ENCODE data around the gene PER2.
A peak's percentile ranks its signal among the peaks of the same experiment; 100 is the strongest.

The PER2 gene

GRCh38 chr2:238244151-238244550 lies 44.3 kb downstream of the PER2 start:
- DNase-seq (ENCODE audit: low read depth in 2 of 2): no peak

GRCh38 chr2:238243496-238244076 lies 44.8 kb downstream of the PER2 start:
- no peak for DNase-seq (ENCODE audit: low read depth in 2 of 2)

- DNase-seq (ENCODE audit: low read depth in 2 of 2): no peak
Measured at GRCh38 chr2:238242731-238243495, 45.5 kb downstream of the PER2 start.

DNA sequence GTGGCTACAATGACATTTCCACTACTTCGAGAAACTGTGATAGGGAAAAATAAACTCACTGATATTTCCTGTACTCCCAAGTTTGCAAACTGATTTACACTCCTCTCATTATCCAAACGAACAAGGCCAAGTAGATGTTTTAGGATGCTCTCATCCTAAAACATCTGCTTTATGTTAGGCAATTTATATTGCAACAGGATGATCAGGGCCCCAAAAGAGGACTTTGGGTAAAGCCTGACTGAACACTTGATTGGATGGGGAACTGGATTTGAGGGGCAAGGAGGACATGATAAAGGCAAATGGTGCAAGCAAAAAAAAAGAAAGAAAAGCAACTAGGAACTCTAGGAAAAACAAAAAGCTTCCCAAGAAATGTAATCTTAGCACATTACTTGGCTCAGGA lies 46.4 kb downstream of the PER2 start:
- no peak for DNase-seq (ENCODE audit: low read depth in 2 of 2)

DNA sequence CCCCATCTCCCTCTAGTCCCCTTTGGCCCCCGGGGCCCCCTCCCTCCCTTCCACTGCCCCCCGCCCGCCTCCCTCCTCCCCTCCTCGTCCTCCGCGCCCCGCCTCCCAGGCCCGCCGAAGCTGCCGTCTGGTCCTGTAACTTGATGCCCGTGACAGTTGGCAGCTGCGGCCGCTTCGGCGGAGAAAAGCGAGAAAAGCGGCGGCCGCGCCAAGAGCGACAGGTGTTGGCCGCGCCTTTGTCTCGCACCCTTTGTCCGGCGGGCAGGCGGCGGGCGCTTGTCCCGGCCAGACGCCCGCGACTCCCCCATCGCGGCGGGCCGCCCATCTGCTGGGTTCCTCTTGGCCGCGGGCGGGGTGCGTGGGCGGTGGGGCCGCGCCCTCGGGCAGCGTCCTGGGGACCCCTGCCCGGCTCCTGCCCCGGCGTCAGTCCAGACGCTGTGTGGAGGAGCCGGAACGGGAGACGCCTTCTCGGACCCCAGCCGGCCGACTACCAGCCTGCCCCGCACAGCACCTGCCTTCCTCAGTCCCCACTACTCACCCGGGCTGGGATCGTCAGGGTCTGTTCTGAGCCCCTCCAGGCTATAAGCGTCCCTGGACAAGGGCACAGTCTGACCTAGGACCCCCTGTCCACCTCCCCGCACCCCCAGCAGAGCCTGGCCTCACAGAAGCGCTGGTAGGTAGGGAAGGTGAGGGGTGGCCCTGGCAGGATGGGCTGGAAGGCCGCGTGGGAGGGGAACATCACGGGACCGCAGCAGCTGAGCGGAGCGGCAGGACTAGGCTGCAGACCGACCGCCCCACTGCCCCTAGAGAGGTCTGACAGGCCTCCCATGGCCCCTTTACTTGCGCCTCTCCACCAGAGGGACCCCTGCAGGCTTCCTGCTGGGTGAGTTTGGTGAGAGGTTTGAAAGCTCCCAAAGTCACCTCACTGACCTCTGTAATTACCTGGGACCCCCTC lies 47.4 kb downstream of the PER2 start:
- no peak for DNase-seq (ENCODE audit: low read depth in 2 of 2)

DNA sequence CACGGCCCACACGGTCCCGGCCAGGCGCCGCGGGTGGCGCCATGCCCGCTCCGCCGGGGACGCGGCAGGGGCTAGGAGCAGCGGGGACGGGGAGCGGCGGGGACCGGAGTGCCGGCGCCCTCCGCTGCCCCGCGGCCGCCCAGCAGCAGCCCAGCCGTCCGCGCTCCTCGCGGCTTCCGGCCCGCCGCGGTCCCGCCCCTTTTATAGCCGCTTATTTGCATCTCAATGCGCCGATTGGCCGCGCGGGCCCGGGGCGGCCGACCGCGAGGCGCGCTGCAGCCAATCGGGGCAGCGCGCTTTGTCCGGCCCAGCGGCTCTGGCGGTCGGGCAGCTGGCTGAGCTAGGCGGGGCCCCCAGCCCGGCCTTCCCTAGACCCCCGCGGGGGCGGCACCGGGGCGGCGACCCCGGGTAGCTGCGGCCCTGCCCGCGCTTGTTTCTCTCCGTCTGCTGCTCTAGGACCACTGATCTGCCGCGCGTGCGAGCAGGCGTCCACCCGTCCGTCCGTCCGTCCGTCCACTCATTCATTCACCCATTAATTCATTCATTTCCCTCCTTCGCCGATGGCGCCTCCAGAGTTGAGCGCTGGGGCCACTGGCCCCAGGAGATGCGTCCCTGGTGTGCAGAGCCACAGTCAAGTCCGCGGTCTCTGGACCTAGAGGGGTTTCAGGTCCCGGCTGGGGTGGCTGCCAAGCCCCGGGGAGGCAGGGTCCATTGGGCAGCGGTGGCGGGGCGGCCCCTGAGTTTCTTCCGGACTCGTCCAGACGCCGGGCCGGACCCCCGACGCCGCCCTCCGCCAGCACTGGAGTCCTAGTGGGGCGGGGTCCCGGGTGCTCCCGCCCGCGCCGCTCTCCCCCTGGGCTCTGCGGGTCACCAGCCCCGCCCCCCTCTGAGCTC lies 48.3 kb downstream of the PER2 start, which contains the start of gene HES6:
Gene HES6 (minus strand): TSS at position 176 of the 894 bp plus-strand sequence. CDS start 133 bp downstream, at position 43.
- peak; percentile 70 to 71 for DNase-seq (ENCODE audit: low read depth in 2 of 2)

GRCh38 chr2:238239543-238239862 lies 48.9 kb downstream of the PER2 start:
- no peak for DNase-seq (ENCODE audit: low read depth in 2 of 2)

DNA sequence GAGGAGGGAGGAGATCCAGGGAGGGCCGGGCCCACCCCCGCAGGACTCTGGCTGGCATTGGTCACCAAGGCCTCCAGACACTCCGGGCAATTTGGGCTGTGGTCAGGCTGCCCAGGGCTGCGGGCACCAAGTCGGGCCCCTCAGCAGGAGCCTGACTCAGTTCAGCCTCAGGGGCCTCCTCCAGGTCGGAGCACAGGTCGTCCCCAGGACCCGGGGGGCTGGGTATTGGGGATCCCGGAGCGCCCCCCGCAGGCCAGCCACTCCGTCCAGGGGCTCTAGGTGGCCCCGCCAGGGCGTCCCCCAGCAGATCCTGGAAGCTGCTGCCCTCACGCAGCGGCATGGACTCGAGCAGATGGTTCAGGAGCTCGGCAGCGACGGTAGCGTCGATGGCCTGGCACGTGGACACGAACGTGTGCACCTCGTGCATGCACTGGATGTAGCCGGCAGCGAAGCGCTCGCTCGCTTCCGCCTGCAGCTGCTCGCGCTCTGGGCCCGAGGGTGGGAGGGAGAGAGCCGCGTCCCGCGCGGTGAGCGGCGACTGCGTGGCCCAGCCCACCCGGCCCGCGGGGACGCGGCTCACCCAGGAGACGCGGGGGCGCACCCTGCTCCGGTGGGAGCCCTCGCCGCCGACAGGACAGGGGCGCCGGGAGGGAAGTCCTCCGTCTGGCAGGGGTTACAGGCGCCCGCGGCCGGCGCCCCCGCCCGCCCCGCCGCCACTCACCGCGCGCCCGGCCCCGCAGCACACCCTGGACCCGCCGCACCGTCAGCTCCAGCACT lies 49.5 kb downstream of the PER2 start:
- DNase-seq (ENCODE audit: low read depth in 2 of 2): no peak

DNA sequence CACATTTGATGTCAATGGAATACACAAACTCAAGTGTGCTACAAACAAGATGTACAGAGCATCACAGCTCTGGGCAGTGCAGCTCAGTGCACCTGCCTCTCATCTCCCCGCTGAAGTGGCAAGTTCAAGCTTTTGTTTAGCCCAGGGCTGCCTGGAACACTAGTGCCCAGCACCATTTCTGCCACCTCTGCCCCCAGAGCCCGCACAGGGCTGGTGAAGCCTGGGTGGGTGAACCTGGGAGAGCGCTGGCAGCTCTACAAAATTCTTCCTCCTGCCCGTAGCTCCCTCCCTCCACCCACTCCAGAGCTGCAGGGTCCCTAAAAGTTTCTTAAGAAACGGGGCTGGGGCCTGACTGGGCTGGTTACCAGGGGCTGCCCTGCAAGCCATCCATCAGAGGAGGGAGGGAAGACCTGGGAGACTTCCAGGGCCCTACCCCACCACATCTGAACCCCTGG lies 50.1 kb downstream of the PER2 start:
- DNase-seq (ENCODE audit: low read depth in 2 of 2): no peak

DNA sequence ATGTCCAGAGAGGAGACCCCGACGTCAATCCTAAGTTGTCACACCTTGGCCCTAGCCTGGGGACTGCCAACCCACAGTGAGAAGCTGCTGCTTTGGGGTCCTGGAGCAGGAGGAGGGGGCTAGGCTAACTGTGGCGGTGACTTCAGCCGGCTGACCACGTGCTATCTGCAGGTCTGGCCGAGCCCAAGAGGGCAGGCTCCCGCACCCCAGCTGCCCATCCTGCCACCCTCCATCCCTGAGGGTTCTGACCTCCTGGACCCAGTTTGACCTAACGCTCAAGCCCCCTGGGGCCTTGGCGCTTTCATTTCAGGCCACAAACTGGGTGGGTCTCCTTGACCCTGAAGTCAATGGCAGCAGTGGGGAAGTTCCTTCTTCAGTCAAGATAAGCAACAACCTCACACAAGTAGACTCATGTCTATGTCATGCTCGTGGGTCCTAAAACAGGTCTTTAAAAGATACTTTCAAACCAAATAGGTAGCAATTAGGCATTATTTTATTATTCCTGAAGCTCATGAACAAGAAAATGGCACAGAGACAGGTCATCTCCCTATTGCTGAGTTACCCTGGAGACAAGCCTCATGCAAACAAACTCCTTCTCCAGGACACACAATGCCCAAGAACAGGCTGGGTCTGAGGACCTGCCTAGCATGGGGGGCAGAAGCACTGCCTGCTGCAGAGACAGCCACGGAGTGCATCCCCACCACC lies 50.8 kb downstream of the PER2 start:
- no peak for DNase-seq (ENCODE audit: low read depth in 2 of 2)

- DNase-seq (ENCODE audit: low read depth in 2 of 2): no peak
Measured at GRCh38 chr2:238236571-238236970, 51.8 kb downstream of the PER2 start.

DNA sequence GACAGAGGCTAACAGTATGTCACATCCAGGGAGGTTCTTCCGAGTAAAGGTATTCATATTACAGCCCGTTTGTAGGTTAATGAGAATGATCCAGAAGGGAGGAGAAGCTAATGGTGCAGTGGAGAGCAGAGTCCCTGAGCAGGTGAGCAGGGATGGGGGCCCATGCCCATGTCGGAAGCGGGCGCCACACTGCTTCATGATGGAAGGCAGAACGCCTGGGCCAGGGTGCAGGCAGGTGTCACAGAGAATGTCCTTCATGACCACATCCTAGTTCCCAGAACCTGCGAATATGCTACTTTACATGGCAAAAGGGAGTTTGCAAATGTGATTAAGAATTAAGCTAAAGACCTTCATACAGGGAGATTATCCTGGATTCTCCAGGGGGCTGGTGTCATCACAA lies 52.6 kb downstream of the PER2 start:
- DNase-seq (ENCODE audit: low read depth in 2 of 2): no peak

GRCh38 chr2:238235331-238235732 lies 53.1 kb downstream of the PER2 start:
- no peak for DNase-seq (ENCODE audit: low read depth in 2 of 2)

- DNase-seq (ENCODE audit: low read depth in 2 of 2): no peak
Measured at GRCh38 chr2:238233625-238234024, 54.8 kb downstream of the PER2 start.

DNA sequence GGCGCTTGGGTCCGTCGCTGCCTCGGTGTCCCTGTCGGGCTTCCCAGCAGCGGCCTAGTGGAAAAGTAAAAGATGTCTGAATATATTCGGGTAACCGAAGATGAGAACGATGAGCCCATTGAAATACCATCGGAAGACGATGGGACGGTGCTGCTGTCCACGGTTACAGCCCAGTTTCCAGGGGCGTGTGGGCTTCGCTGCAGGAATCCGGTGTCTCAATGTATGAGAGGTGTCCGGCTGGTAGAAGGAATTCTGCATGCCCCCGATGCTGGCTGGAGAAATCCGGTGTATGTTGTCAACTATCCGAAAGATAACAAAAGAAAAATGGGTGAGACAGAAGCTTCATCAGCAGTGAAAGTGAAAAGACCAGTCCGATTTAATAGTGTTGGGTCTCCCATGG lies 56.6 kb downstream of the PER2 start:
- no peak for DNase-seq (ENCODE audit: low read depth in 2 of 2)

DNA sequence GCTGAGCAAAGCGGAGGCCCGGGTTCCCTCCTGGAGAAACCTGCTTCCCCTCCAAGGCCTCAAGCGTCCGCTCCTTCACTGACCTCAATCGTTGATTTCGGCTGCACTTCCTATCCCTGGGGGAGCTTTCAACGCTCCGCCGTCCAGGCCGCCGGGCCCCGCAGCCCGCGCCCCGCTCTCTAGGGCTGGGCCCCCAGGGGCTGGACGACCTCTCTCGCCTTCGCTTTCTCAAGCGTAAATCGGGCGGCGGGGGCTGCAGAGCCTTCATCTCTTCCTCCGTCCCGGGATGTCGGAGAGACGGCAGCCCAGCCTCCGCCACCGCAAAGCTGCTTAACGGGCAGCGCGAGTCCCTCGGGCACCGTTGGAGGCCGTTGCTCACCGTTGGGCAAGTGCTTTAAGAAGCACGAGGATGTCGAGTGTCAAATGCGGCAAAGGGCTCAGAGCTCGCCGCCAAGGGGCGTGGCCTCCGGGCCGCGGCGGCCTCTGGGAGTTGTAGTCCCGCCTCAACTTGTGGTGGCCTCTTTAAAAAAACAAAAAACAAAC lies 57.1 kb downstream of the PER2 start:
- peak; percentile 53 to 61 for DNase-seq (ENCODE audit: low read depth in 2 of 2)

GRCh38 chr2:238230699-238231098 lies 57.7 kb downstream of the PER2 start:
- no peak for DNase-seq (ENCODE audit: low read depth in 2 of 2)

- DNase-seq (ENCODE audit: low read depth in 2 of 2): no peak
Measured at GRCh38 chr2:238228700-238229099, 59.7 kb downstream of the PER2 start.

GRCh38 chr2:238227587-238228032 lies 60.8 kb downstream of the PER2 start:
- DNase-seq (ENCODE audit: low read depth in 2 of 2): no peak

Data from stimulated activated CD8-positive, alpha-beta memory T cell treated with anti-CD3 and anti-CD28 coated beads, Interleukin-15, amount 100 ng/mL, for 48 hours (primary cell).